ENCODE results near the gene OR56A4. TPM values are rescaled to one million over a fixed set of nuclear protein-coding genes. Genes with fewer than 3 reads are reported as not detected.

Gene OR56A4
- total RNA-seq, result under 1 TPM in 1 of 2 donors, not detected in 1; 0.05 TPM
- not detected for polyA plus RNA-seq

- DNase-seq (ENCODE audit: low spot score), result no peak
- Histone ChIP-seq H3K27me3 (ENCODE audit: control insufficient read depth in 4 of 4, insufficient read depth in 4 of 4, low read length in 3 of 4) (peaks cover 0 to 5% (median 0%) of the 10 kb centered on the region in 4 donors), H3K4me1 (ENCODE audit: control insufficient read depth in 4 of 4, insufficient read depth in 4 of 4, low read length in 3 of 4) (no peaks in the 10 kb centered on the region), H3K9ac (ENCODE audit: low read depth in 1 of 2, low read length in 2 of 2) (no peak within 1 kb of the TSS), H3K4me3 (ENCODE audit: low read depth in 1 of 3, low read length in 3 of 3) (no peak within 1 kb of the TSS), H3K27ac (ENCODE audit: low read depth in 1 of 2, low read length in 2 of 2) (no peak within 1 kb of the TSS), H3K9me3 (ENCODE audit: control insufficient read depth in 4 of 4, low read length in 3 of 4) (no peaks in the 10 kb centered on the region), H3K36me3 (ENCODE audit: control insufficient read depth in 4 of 4, insufficient read depth in 3 of 4, low read depth in 1 of 4, low read length in 3 of 4) (no peaks in the 10 kb centered on the region)
- TF ChIP-seq JUND (IDR thresholded peaks at IDR 0.05) (no peak), RXRA (IDR thresholded peaks at IDR 0.05) (no peak), ZBTB33 (IDR thresholded peaks at IDR 0.05) (no peak), TAF1 (conservative IDR thresholded peaks at IDR 0.05) (no peak), RAD21 (IDR thresholded peaks at IDR 0.05) (no peak), HNF4A (conservative IDR thresholded peaks at IDR 0.05) (no peak), GABPA (IDR thresholded peaks at IDR 0.05 in 1 of 2, conservative IDR thresholded peaks at IDR 0.05 in 1 of 2) (no peak), EGR1 (IDR thresholded peaks at IDR 0.05; ENCODE audit: low read depth in 2 of 2) (no peak), ATF3 (IDR thresholded peaks at IDR 0.05) (no peak), NR2F2 (IDR thresholded peaks at IDR 0.05) (no peak), CTCF (IDR thresholded peaks at IDR 0.05; ENCODE audit: low read depth, low read length, missing input control) (no peak), REST (IDR thresholded peaks at IDR 0.05) (no peak), MAX (IDR thresholded peaks at IDR 0.05) (no peak), SP1 (IDR thresholded peaks at IDR 0.05) (no peak), YY1 (IDR thresholded peaks at IDR 0.05) (no peak), FOXA1 (IDR thresholded peaks at IDR 0.05) (no peak), HNF4G (IDR thresholded peaks at IDR 0.05) (no peak), FOXA2 (IDR thresholded peaks at IDR 0.05) (no peak)
These were observed at the start of gene OR56A4 for GRCh38 chr11:6006846-6007245. OR56A4 (minus strand) TSS chr11:6006946; CDS start chr11:6002992, 3,954 bp downstream.
